Thyroid gland (tissue), 4 donors: ENCODE results near the gene COL12A1. TPM values are rescaled to one million over a fixed set of nuclear protein-coding genes. Genes with fewer than 3 reads are reported as not detected.

Source experiments
- DNase-seq, 2 donors: peaks; one replicate each; pipeline ENCODE4 v3.0.0-alpha.2; 2019
- H3K27ac ChIP-seq, 3 donors: fragments of 200-600 bp; sonication (generic); 1 replicate in 2 of 3; 2 replicates in 1 of 3; pipeline ENCODE4 v1.5.1; 2016 to 2019; ENCODE audit warnings: mild to moderate bottlenecking in 1 of 3, moderate library complexity in 1 of 3
- H3K27me3 ChIP-seq: fragments of 200-600 bp; sonication (generic); one replicate; pipeline ENCODE4 v1.5.1; 2019
- H3K36me3 ChIP-seq, 2 donors: fragments of 200-600 bp; sonication (generic); one replicate each; pipeline ENCODE4 v1.5.1; 2016 to 2019
- H3K4me1 ChIP-seq, 2 donors: fragments of 200-600 bp; sonication (generic); one replicate each; pipeline ENCODE4 v1.5.1; 2017 to 2019
- H3K4me3 ChIP-seq, 3 donors: fragments of 200-600 bp; sonication (generic); replicated peaks in 1 of 3; 1 replicate in 2 of 3; 2 replicates in 1 of 3; pipeline ENCODE4 v1.5.1; 2016; ENCODE audit warnings: mild to moderate bottlenecking in 1 of 3
- H3K9me3 ChIP-seq: fragments of 200-600 bp; sonication (generic); one replicate; pipeline ENCODE4 v1.5.1; 2017
- CTCF ChIP-seq, 6 experiments: fragments of 200-600 bp in 3 of 6; fragments of 450-650 bp in 3 of 6; sonication (generic) in 3 of 6; IDR thresholded peaks; one replicate each; pipeline ENCODE4 v1.5.1; 2016 to 2019; ENCODE audit warnings: antibody characterized with exemption in 6 of 6, mild to moderate bottlenecking in 2 of 6, inconsistent platforms in 1 of 6, moderate library complexity in 1 of 6
- POLR2A ChIP-seq, 2 donors: fragments of 450-650 bp; IDR thresholded peaks; one replicate each; pipeline ENCODE4 v1.6.1; 2017; ENCODE audit warnings: antibody characterized with exemption in 2 of 2, mild to moderate bottlenecking in 2 of 2, moderate library complexity in 1 of 2
- WGBS, 2 donors: methylation state at CpG; one replicate each; pipeline ENCODE4 v1.1.5; 2017; 5-methylcytosine and 5-hydroxymethylcytosine counted together
- intact Hi-C: fragments of 100-400 bp; cut with DNase I; formaldehyde crosslinking; loops from one replicate; pipeline ENCODE4 v1.15.1; 2023
- total RNA-seq, 4 donors: library from RNA; depleted of rRNA; stranded (reverse); fragments of >200 nt; gene quantifications; one replicate each; pipeline ENCODE4 v1.2.3, GENCODE V29; 2016

The COL12A1 gene
- total RNA-seq, 4 donors from 2014 or later: 17.2 to 52.9 (median 27.0) TPM

- intact Hi-C loops: no loop called here
- H3K4me1 ChIP-seq: peaks cover 0 to 7% of the 10 kb centered on the region in 2 donors
- H3K27me3 ChIP-seq: no peaks in the 10 kb centered on the region
- no peaks in the 10 kb centered on the region for H3K36me3 ChIP-seq
- DNase-seq: no peak
- H3K4me3 ChIP-seq: no peak overlapping the region
- no peaks in the 10 kb centered on the region for H3K9me3 ChIP-seq
- no peak overlapping the region for H3K27ac ChIP-seq
- no peak for TF ChIP-seq POLR2A (IDR thresholded peaks at IDR 0.05)
- no peak for TF ChIP-seq CTCF (IDR thresholded peaks at IDR 0.05)
- WGBS, 2 donors: 82 to 88% methylated on average over 2 of the region's 2 CpGs
Observed at GRCh38 chr6:75142721-75143120, 63.1 kb downstream of the COL12A1 start.

GRCh38 chr6:75135876-75136275, 70.0 kb downstream of the COL12A1 start:
- Histone ChIP-seq H3K36me3 (no peaks in the 10 kb centered on the region), H3K27ac (no peak overlapping the region), H3K4me3 (no peak overlapping the region), H3K4me1 (no peaks in the 10 kb centered on the region), H3K9me3 (no peaks in the 10 kb centered on the region), H3K27me3 (no peaks in the 10 kb centered on the region)
- TF ChIP-seq POLR2A (IDR thresholded peaks at IDR 0.05): no peak
- TF ChIP-seq CTCF (IDR thresholded peaks at IDR 0.05): no peak
- WGBS, 2 donors: 90 to 92% methylated on average over 3 of the region's 3 CpGs
- intact Hi-C loops: no loop called here
- no peak for DNase-seq

- H3K27ac ChIP-seq: no peak overlapping the region
- intact Hi-C loops: no loop called here
- no peaks in the 10 kb centered on the region for H3K9me3 ChIP-seq
- no peak for DNase-seq
- no peaks in the 10 kb centered on the region for H3K36me3 ChIP-seq
- TF ChIP-seq CTCF (IDR thresholded peaks at IDR 0.05) (no peak), POLR2A (IDR thresholded peaks at IDR 0.05) (no peak)
- no peaks in the 10 kb centered on the region for H3K27me3 ChIP-seq
- no peaks in the 10 kb centered on the region for H3K4me1 ChIP-seq
- H3K4me3 ChIP-seq: no peak overlapping the region
- WGBS, 2 donors: 68 to 75% methylated on average over 6 of the region's 6 CpGs
Observed at GRCh38 chr6:75135450-75135849, 70.4 kb downstream of the COL12A1 start.

- no peak for DNase-seq
- H3K36me3 ChIP-seq: no peaks in the 10 kb centered on the region
- no peaks in the 10 kb centered on the region for H3K27me3 ChIP-seq
- no peak overlapping the region for H3K27ac ChIP-seq
- 87 to 95% methylated on average over 9 of the region's 9 CpGs for WGBS, 2 donors
- H3K4me1 ChIP-seq: peaks cover 8 to 12% of the 10 kb centered on the region in 2 donors
- no peak for TF ChIP-seq POLR2A (IDR thresholded peaks at IDR 0.05)
- TF ChIP-seq CTCF (IDR thresholded peaks at IDR 0.05): no peak
- no peaks in the 10 kb centered on the region for H3K9me3 ChIP-seq
- H3K4me3 ChIP-seq: no peak overlapping the region
- intact Hi-C loops: no loop called here
Observed at GRCh38 chr6:75130784-75131183, 75.1 kb downstream of the COL12A1 start.

- no peak for TF ChIP-seq POLR2A (IDR thresholded peaks at IDR 0.05)
- no peak for TF ChIP-seq CTCF (IDR thresholded peaks at IDR 0.05)
- Histone ChIP-seq H3K27ac (no peak overlapping the region), H3K4me1 (peaks cover 8 to 12% of the 10 kb centered on the region in 2 donors), H3K4me3 (no peak overlapping the region), H3K27me3 (no peaks in the 10 kb centered on the region), H3K36me3 (no peaks in the 10 kb centered on the region), H3K9me3 (no peaks in the 10 kb centered on the region)
- 56 to 74% methylated on average over 3 of the region's 3 CpGs for WGBS, 2 donors
- DNase-seq: no peak
- intact Hi-C loops: no loop called here
Observed at GRCh38 chr6:75128878-75129570, 76.8 kb downstream of the COL12A1 start.
